ENCODE measurements around the gene SNX5. TPM values are rescaled to one million over a fixed set of nuclear protein-coding genes. Genes with fewer than 3 reads are reported as not detected.

Gene SNX5
- total and polyA plus RNA-seq, 4 donors: 51.2 to 70.9 (median 59.3) TPM

DNA sequence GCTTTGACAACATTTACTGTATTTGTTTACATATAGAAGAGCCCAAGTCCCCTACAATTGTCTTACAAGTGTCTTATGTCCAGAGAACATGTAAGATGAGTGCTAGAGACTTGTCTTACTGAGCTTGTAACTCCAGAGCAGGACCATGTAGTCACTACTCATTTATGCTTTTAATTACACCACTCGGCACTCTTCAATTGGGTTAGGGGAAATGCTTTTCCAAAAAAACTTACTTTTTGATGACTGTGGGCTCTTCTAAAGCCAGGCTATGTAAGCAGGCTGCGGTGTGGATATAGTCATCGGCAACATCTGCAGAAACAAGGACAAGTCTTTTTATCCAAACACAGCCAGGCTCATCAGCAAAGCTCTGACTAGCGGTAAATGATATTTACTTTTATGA is 18.7 kb downstream of the SNX5 start:
- Histone ChIP-seq H3K27ac (ENCODE audit: low read depth in 1 of 2, low read length in 2 of 2) (no peak overlapping the region), H3K36me3 (ENCODE audit: control insufficient read depth in 1 of 2, insufficient read depth in 2 of 2, low read length in 1 of 2) (peaks cover 9 to 13% of the 10 kb centered on the region in 2 donors)
- 97 to 98% methylated on average over 4 of the region's 4 CpGs for WGBS, 2 donors

DNA sequence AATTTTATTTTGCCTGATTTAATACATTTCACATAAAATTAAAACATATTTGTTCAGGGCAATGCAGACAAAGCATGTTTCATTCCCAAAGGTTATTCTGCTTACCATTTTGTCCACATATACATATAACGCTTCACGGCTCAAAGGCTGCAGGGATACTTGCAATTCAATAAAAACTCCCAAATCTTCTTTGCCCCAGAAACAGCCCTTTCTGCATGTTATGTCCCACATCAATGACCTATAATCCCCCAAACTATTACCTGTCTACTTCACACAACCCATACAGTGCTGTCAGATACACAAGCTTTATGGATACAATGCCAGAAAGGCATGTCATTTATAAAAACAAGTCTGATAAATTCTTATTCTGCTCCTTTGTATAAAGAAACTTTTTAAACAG is 20.2 kb downstream of the SNX5 start:
- no peaks in the 10 kb centered on the region for H3K4me1 ChIP-seq (ENCODE audit: control insufficient read depth in 1 of 2, insufficient read depth in 2 of 2, low read length in 2 of 2)
- H3K27ac ChIP-seq (ENCODE audit: low read depth in 1 of 2, low read length in 2 of 2): no peak overlapping the region
- no peaks in the 10 kb centered on the region for H3K9me3 ChIP-seq (ENCODE audit: control insufficient read depth, low read length)
- 95 to 97% methylated on average over 2 of the region's 2 CpGs for WGBS, 2 donors
- peaks cover 9 to 10% of the 10 kb centered on the region in 2 donors for H3K36me3 ChIP-seq (ENCODE audit: control insufficient read depth in 1 of 2, insufficient read depth in 2 of 2, low read length in 1 of 2)
- DNase-seq: no peak
- no peak for ATAC-seq (ENCODE audit: low FRiP score)
- no peak overlapping the region for H3K4me3 ChIP-seq (ENCODE audit: low read length in 2 of 2)
- intact Hi-C loops (cut with DNase I): no loop called here
- H3K27me3 ChIP-seq (ENCODE audit: control insufficient read depth in 1 of 2, insufficient read depth in 2 of 2, low read length in 1 of 2): no peaks in the 10 kb centered on the region

More for the DNA sequence above, 18.7 kb downstream of the SNX5 start:
- Histone ChIP-seq H3K4me1 (ENCODE audit: control insufficient read depth in 1 of 2, insufficient read depth in 2 of 2, low read length in 2 of 2) (no peaks in the 10 kb centered on the region), H3K27me3 (ENCODE audit: control insufficient read depth in 1 of 2, insufficient read depth in 2 of 2, low read length in 1 of 2) (no peaks in the 10 kb centered on the region), H3K9me3 (ENCODE audit: control insufficient read depth, low read length) (no peaks in the 10 kb centered on the region), H3K4me3 (ENCODE audit: low read length in 2 of 2) (no peak overlapping the region)
- intact Hi-C loops (cut with DNase I): no loop called here
- DNase-seq: no peak
- no peak for ATAC-seq (ENCODE audit: low FRiP score)

DNA sequence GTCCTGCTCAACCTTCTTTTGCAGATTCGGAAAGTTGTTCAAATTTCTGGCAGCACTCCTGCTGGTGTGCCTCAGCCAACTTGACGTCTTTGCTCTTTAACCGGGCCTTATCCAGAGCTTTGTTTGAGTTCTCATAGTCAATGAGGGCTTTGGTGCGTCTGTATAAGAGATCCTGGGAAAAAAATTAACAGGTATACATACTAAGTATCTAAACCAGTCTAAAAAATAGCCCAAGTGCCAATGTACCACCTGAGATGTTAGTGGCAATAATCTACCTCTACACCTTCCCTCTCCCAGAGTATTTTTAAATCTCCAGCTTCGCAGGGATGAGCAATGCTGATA is 21.1 kb downstream of the SNX5 start:
- Histone ChIP-seq H3K27me3 (ENCODE audit: control insufficient read depth in 1 of 2, insufficient read depth in 2 of 2, low read length in 1 of 2) (no peaks in the 10 kb centered on the region), H3K9me3 (ENCODE audit: control insufficient read depth, low read length) (no peaks in the 10 kb centered on the region), H3K4me3 (ENCODE audit: low read length in 2 of 2) (no peak overlapping the region), H3K27ac (ENCODE audit: low read depth in 1 of 2, low read length in 2 of 2) (no peak overlapping the region), H3K36me3 (ENCODE audit: control insufficient read depth in 1 of 2, insufficient read depth in 2 of 2, low read length in 1 of 2) (peaks cover 9 to 11% of the 10 kb centered on the region in 2 donors), H3K4me1 (ENCODE audit: control insufficient read depth in 1 of 2, insufficient read depth in 2 of 2, low read length in 2 of 2) (no peaks in the 10 kb centered on the region)
- intact Hi-C loops (cut with DNase I): no loop called here
- no peak for DNase-seq
- WGBS, 2 donors: 29 to 32% methylated on average over 5 of the region's 5 CpGs
- no peak for ATAC-seq (ENCODE audit: low FRiP score)

DNA sequence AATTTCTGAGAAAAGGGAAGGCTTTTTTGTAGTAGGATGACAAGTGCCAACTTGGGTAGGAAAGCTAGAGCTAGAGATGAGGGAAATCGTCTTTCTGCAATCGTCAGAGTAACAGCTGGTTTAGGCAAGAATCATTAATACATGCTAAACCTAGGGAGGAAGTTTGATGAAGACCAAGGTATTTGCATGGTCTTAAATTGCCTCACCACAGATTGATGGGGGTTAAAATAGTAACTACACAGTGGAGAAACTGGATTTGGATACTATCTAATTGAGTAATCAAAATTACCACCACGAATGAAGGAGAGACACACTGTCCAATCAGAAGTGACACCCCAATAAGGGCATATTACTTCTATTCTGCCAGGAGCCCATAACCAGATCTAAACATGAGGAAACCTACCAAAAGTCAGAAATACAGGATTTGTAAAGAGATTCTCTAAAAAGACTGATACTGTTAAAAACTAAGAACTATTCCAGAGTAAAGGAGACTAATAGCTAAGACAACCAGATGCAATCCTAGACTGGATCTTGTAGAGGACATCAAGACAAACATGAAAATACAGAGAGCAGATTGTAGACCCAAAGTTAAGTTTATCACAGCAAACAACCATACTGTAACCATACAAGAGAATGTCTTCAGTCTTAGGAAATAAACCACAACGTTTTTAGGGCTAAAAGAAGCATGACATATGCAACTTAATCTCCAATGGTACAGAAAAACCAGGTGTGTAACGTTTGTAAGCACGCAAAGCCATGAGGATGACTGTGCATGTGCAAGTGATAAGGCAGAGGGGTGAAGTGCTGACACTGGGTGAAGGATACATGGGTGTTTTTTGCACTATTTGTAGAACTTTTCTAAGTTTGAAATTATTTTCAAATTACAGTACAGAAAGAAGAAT is 21.8 kb downstream of the SNX5 start:
- ATAC-seq (ENCODE audit: low FRiP score): no peak
- Histone ChIP-seq H3K4me1 (ENCODE audit: control insufficient read depth in 1 of 2, insufficient read depth in 2 of 2, low read length in 2 of 2) (no peaks in the 10 kb centered on the region), H3K9me3 (ENCODE audit: control insufficient read depth, low read length) (no peaks in the 10 kb centered on the region), H3K27ac (ENCODE audit: low read depth in 1 of 2, low read length in 2 of 2) (no peak overlapping the region), H3K4me3 (ENCODE audit: low read length in 2 of 2) (no peak overlapping the region), H3K36me3 (ENCODE audit: control insufficient read depth in 1 of 2, insufficient read depth in 2 of 2, low read length in 1 of 2) (peaks cover 10 to 11% of the 10 kb centered on the region in 2 donors), H3K27me3 (ENCODE audit: control insufficient read depth in 1 of 2, insufficient read depth in 2 of 2, low read length in 1 of 2) (no peaks in the 10 kb centered on the region)
- WGBS, 2 donors: 72% methylated on average over 6 of the region's 6 CpGs
- intact Hi-C loops (cut with DNase I): no loop called here
- DNase-seq: no peak

DNA sequence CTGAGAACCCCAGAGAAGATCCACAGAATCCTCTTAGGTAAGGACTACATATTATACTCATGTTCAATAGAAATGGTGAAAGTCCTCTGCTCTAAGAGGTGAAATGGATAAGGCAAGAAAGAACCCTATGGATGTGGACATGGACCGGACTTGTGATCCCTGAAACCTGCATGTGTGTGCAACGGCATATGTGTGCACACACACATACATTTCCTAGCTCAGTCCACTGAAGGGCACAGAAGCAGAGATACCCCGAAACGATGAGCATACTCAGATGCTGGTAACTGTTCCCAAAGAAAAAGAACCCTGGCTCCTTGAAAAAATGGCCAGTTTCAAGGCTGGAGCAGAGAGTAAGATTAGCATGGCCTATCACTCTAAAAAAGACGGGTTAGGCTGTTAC is 22.6 kb downstream of the SNX5 start:
- H3K9me3 ChIP-seq (ENCODE audit: control insufficient read depth, low read length): no peaks in the 10 kb centered on the region
- 90 to 94% methylated on average over 5 of the region's 5 CpGs for WGBS, 2 donors
- H3K27ac ChIP-seq (ENCODE audit: low read depth in 1 of 2, low read length in 2 of 2): no peak overlapping the region
- no peak for DNase-seq
- H3K4me3 ChIP-seq (ENCODE audit: low read length in 2 of 2): no peak overlapping the region
- H3K36me3 ChIP-seq (ENCODE audit: control insufficient read depth in 1 of 2, insufficient read depth in 2 of 2, low read length in 1 of 2): peaks cover 10 to 11% of the 10 kb centered on the region in 2 donors
- no peak for ATAC-seq (ENCODE audit: low FRiP score)
- intact Hi-C loops (cut with DNase I): no loop called here
- no peaks in the 10 kb centered on the region for H3K4me1 ChIP-seq (ENCODE audit: control insufficient read depth in 1 of 2, insufficient read depth in 2 of 2, low read length in 2 of 2)
- no peaks in the 10 kb centered on the region for H3K27me3 ChIP-seq (ENCODE audit: control insufficient read depth in 1 of 2, insufficient read depth in 2 of 2, low read length in 1 of 2)

DNA sequence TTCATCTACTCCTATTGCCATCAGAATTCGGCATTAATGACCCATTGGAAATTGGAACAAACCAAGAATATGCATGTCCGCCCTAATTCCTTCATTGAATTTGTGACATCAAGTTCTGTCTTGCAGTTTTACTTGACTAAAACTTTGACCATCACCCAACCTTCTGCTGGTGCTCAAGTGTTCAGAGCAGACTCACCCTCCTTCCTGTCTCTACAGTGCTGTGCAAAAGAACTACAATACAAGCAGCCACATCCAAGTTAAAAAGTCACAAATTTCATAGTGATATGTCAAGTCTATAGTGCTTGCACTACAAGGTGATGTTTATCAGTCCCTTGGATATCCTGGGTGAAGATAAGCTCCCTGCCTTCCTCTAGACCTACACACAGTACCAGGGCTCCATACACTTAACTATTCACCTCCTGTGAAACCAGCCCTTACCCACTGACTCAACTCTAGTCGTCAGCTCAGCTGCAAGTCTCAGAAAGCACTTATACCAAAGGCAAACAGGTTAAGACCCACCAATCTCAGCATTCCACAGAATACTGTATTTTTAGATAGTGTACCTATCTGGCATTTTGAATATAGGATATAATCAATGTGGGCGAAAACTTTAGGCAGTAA is 23.6 kb downstream of the SNX5 start:
- no peaks in the 10 kb centered on the region for H3K4me1 ChIP-seq (ENCODE audit: control insufficient read depth in 1 of 2, insufficient read depth in 2 of 2, low read length in 2 of 2)
- H3K36me3 ChIP-seq (ENCODE audit: control insufficient read depth in 1 of 2, insufficient read depth in 2 of 2, low read length in 1 of 2): peaks cover 4 to 8% of the 10 kb centered on the region in 2 donors
- intact Hi-C loops (cut with DNase I): no loop called here
- H3K9me3 ChIP-seq (ENCODE audit: control insufficient read depth, low read length): no peaks in the 10 kb centered on the region
- H3K4me3 ChIP-seq (ENCODE audit: low read length in 2 of 2): no peak overlapping the region
- no peaks in the 10 kb centered on the region for H3K27me3 ChIP-seq (ENCODE audit: control insufficient read depth in 1 of 2, insufficient read depth in 2 of 2, low read length in 1 of 2)
- no peak overlapping the region for H3K27ac ChIP-seq (ENCODE audit: low read depth in 1 of 2, low read length in 2 of 2)
- 91 to 97% methylated on average over 4 of the region's 4 CpGs for WGBS, 2 donors
- DNase-seq (no peak), ATAC-seq (ENCODE audit: low FRiP score) (no peak)

DNA sequence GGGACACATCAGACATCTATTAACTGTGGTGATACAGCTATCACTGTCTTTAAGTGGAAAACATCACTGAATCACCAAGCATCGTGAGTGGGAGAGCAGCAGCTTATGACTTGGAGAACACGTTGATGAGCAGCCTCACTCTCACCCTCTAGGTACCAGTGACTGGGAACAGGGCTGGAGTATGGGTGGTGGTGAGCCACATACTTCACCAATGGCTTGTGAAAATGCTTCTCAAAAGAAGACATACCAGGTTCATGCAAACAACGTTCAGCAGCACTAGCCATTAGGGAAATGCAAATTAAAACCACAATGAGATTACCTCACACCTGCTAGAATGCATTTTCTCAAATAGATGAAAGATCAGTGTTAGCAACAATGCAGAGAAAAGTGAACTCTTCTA is 25.3 kb downstream of the SNX5 start:
- Histone ChIP-seq H3K27me3 (ENCODE audit: control insufficient read depth in 1 of 2, insufficient read depth in 2 of 2, low read length in 1 of 2) (no peaks in the 10 kb centered on the region), H3K36me3 (ENCODE audit: control insufficient read depth in 1 of 2, insufficient read depth in 2 of 2, low read length in 1 of 2) (peaks cover 4 to 6% of the 10 kb centered on the region in 2 donors), H3K4me1 (ENCODE audit: control insufficient read depth in 1 of 2, insufficient read depth in 2 of 2, low read length in 2 of 2) (no peaks in the 10 kb centered on the region), H3K4me3 (ENCODE audit: low read length in 2 of 2) (no peak overlapping the region), H3K9me3 (ENCODE audit: control insufficient read depth, low read length) (no peaks in the 10 kb centered on the region), H3K27ac (ENCODE audit: low read depth in 1 of 2, low read length in 2 of 2) (no peak overlapping the region)
- ATAC-seq (ENCODE audit: low FRiP score): no peak
- intact Hi-C loops (cut with DNase I): no loop called here
- DNase-seq: no peak
- 53 to 56% methylated on average over 3 of the region's 3 CpGs for WGBS, 2 donors

DNA sequence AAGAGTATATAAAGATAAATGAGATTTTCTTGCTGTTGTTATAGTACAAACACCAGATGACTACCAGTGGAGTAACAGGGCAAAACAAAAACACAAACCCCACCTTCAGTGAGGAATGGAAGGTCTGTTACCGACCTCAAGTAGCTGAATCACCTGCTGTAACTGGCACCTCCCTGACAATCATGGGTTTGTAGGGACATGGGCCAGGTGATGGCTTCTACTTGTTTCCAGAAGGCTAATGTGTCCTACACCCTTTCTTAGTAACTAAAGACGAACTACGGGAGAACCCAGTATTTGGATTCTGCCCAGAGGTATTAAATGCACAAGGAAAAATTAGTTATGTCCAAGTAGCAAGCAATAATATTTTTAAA is 26.8 kb downstream of the SNX5 start:
- Histone ChIP-seq H3K4me3 (ENCODE audit: low read length in 2 of 2) (no peak overlapping the region), H3K36me3 (ENCODE audit: control insufficient read depth in 1 of 2, insufficient read depth in 2 of 2, low read length in 1 of 2) (peaks cover 4 to 6% of the 10 kb centered on the region in 2 donors), H3K9me3 (ENCODE audit: control insufficient read depth, low read length) (no peaks in the 10 kb centered on the region), H3K27me3 (ENCODE audit: control insufficient read depth in 1 of 2, insufficient read depth in 2 of 2, low read length in 1 of 2) (no peaks in the 10 kb centered on the region), H3K4me1 (ENCODE audit: control insufficient read depth in 1 of 2, insufficient read depth in 2 of 2, low read length in 2 of 2) (peaks cover 0 to 2% of the 10 kb centered on the region in 2 donors), H3K27ac (ENCODE audit: low read depth in 1 of 2, low read length in 2 of 2) (no peak overlapping the region)
- intact Hi-C loops (cut with DNase I): no loop called here
- no peak for ATAC-seq (ENCODE audit: low FRiP score)
- 65 to 70% methylated on average over 3 of the region's 3 CpGs for WGBS, 2 donors
- DNase-seq: no peak

Data from aorta (tissue), 5 donors.